ENCODE results near the gene ZC3H12A.
"Not testable (repeated sequence)": the region's sequence is repeated elsewhere in the genome, so short reads cannot be mapped to it uniquely, and the experiment has no call there.

Gene ZC3H12A

GRCh38 chr1:37502791-37503190, 28.4 kb downstream of the ZC3H12A start:
- not testable (repeated sequence) for DNase-seq

DNA sequence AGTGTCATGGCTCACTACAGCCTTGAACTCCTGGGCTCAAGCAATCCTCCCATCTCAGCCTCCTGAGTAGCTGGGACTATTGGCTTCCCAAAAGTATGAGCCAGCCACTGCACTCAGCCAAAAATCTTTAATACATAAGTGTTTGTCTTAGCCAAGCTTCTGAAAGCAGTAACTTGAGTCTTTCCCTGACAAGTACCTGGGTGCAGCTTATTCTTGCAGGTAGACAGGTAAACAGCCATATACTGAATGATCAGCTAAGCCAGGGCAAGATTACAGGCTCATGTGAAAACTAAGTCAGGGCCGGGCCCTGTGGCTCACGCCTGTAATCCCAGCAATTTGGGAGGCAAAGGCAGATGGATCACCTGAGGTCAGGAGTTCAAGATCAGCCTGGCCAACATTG, 32.4 kb downstream of the ZC3H12A start:
- DNase-seq: no peak

- DNase-seq: no peak
Measured at GRCh38 chr1:37509181-37509580, 34.8 kb downstream of the ZC3H12A start.

GRCh38 chr1:37513795-37514349, 39.5 kb downstream of the ZC3H12A start:
- peak; percentile 62 for DNase-seq

DNA sequence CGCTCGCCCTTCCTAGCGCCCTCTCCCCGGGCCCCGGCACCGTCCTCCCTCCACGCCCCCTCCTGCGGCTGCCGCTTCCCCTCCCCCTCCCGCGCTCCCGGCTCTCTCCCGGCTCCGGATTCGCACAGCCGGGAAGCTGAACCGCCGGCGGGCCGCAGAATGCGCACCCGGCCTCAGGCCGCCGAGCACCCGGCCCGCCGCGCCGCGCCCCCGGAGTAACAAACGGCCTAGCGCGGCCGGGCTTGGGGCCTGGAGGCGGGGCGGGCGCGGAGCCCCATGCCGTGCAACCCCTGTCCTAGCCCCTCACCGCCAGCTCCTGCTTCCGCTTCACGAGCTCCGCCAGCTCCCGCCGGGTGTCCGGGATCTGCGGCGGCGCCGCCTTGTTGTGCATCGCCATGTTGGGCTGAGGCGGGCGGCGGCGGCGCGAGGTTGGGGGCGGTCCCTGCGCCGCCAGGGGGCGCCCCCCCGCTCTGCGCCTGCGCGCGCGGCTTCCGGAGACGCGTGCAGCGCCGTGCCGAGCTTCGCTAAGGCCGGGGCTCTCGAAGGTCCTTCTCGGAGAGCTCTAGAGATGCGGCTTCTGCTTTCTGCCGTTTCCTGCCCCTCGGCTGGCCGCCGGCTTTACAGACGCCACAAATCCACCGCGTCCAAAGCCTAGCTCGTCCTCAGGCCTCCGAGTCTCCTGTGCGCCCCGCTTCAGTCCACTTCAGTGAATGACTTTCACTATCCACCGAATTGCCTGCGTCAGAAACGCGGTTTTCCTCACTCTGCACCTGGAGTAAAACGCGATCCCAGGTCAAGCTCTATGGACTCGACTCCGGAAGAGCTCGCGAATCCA, 40.2 kb downstream of the ZC3H12A start, which contains the start of gene MEAF6:
Gene MEAF6, minus strand, starts transcription at position 417 of the 835 bp plus-strand sequence. Its CDS starts 20 bp downstream, at position 397.
- peak; percentile 94 for DNase-seq

GRCh38 chr1:37515185-37516034, 41.0 kb downstream of the ZC3H12A start:
- no peak for DNase-seq

GRCh38 chr1:37517569-37517968, 43.2 kb downstream of the ZC3H12A start:
- DNase-seq: no peak

GRCh38 chr1:37518241-37518640, 43.9 kb downstream of the ZC3H12A start:
- not testable (repeated sequence) for DNase-seq

- not testable (repeated sequence) for DNase-seq
Measured at GRCh38 chr1:37518929-37519328, 44.5 kb downstream of the ZC3H12A start.

DNA sequence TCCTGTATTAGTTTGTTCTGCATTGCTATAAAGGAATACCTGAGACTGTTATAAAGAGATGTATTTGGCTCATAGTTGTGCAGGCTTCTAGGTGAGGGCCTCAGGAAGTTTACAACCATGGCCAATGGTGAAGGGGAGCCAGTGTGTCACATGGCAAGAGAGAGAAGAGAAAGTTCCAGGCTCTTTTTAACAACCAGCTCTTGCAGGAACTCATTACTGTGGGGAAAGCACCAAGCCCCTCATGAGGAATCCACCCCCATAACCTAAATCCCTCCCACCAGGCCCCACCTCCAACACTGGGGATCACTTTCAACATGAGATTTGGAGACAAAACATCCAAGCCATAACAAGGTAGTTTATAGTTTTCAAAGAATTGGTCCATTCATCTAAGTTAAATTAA, 45.2 kb downstream of the ZC3H12A start:
- no peak for DNase-seq

DNA sequence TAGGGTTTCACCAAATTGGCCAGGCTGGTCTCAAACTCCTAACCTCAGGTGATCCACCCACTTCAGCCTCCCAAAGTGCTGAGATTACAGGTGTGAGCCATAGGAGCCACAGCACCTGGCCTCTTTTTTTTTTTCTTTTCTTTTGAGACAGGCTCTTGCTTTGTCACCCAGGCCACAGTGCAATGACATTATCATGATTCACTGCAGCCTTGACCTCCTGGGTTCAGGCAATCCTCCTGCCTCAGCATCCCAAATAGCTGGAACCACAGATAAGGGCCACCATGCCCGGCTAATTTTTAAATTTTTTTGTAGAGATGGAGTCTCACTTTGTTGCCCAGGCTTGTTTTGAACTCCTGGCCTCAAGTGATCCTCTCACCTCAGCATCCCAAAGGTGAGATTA, 55.5 kb downstream of the ZC3H12A start:
- DNase-seq: not testable (repeated sequence)

DNA sequence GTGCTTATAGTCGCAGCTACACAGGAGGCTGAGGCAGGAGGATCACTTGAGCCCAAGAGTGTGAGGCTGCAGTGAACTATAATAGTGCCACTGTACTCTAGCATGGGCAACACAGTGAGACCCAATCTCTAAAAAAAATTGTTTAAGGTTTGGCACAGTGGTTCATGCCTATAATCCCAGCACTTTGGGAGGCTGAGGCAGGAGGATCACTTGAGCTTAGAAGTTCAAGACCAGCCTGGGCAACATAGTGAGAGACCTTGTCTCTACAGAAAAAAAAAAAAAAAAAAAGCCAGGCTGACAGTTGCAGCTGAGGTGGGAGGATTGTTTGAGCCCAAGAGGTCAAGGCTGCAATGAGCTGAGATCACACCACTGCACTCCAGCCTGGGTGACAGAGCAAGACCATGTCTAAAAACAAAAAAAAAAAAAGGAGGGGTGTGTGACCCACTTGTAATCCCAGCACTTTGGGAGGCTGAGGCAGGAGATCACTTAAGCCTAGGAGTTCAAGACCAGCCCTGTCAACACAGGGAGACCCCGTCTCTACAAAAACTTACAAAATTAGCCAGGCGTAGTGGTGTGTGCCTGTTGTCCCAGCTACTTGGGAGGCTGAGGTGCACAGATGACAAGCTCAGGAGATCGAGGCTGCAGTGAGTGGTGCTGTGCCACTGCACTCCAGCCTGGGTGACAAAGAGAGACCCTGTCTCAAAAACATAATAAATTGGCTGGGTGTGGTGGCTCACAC, 58.2 kb downstream of the ZC3H12A start:
- not testable (repeated sequence) for DNase-seq

- no peak for DNase-seq
Measured at GRCh38 chr1:37533317-37534093, 59.1 kb downstream of the ZC3H12A start.
